Esophagus muscularis mucosa (tissue), 3 donors: ENCODE data around the gene HS3ST3A1.

ENCODE experiments used
- CTCF ChIP-seq, 3 experiments: fragments of 200-600 bp in 2 of 3; fragments of 450-650 bp in 1 of 3; sonication (generic) in 2 of 3; IDR thresholded peaks; one replicate each; pipeline ENCODE4 v1.5.1; 2017 to 2019; ENCODE audit warnings: antibody characterized with exemption in 3 of 3, mild to moderate bottlenecking in 2 of 3, moderate library complexity in 1 of 3
- EP300 ChIP-seq: sonication (generic); formaldehyde crosslinking; IDR thresholded peaks from one replicate; pipeline ENCODE4 v1.6.1; 2017; ENCODE audit warnings: antibody characterized with exemption

GRCh38 chr17:13490906-13491482 lies 110.7 kb downstream of the HS3ST3A1 start:
- TF ChIP-seq CTCF (IDR thresholded peaks at IDR 0.05) (no peak), EP300 (no peak)
